Hindlimb muscle (tissue), 1 donor: Measurements from ENCODE around the gene LILRB5. TPM values are rescaled to one million over a fixed set of nuclear protein-coding genes. Genes with fewer than 3 reads are reported as not detected.
"Not testable (repeated sequence)": the region's sequence is repeated elsewhere in the genome, so short reads cannot be mapped to it uniquely, and the experiment has no call there.

ENCODE experiments used
- DNase-seq: peaks from one replicate; pipeline ENCODE4 v3.0.0-alpha.2; 2013
- polyA plus RNA-seq: library from polyadenylated mRNA; unstranded; fragments of 120-200 nt; gene quantifications from one replicate; pipeline ENCODE4 v1.2.1, GENCODE V29; 2013; ENCODE audit not compliant: insufficient read length

Gene LILRB5
- 7.1 TPM for polyA plus RNA-seq

- DNase-seq: no peak
Observed at GRCh38 chr19:54257116-54257480, at the start of gene LILRB5. Gene LILRB5 (minus strand): TSS chr19:54257273. CDS start chr19:54257193, 80 bp downstream.

GRCh38 chr19:54305141-54305540, 48.1 kb upstream of the LILRB5 start:
- no peak for DNase-seq

GRCh38 chr19:54302257-54302656, 45.2 kb upstream of the LILRB5 start:
- DNase-seq: no peak

GRCh38 chr19:54299515-54299914, 42.4 kb upstream of the LILRB5 start:
- DNase-seq: no peak

GRCh38 chr19:54299126-54299498, 42.0 kb upstream of the LILRB5 start:
- DNase-seq: no peak

- no peak for DNase-seq
Observed at GRCh38 chr19:54298357-54299125, 41.5 kb upstream of the LILRB5 start.

GRCh38 chr19:54297759-54298305, 40.8 kb upstream of the LILRB5 start:
- no peak for DNase-seq

- DNase-seq: no peak
Observed at GRCh38 chr19:54294539-54294938, 37.5 kb upstream of the LILRB5 start.

- not testable (repeated sequence) for DNase-seq
Observed at GRCh38 chr19:54289160-54289559, 32.1 kb upstream of the LILRB5 start.

- no peak for DNase-seq
Observed at GRCh38 chr19:54287456-54287855, 30.4 kb upstream of the LILRB5 start.

- not testable (repeated sequence) for DNase-seq
Observed at GRCh38 chr19:54286283-54286682, 29.2 kb upstream of the LILRB5 start.

- DNase-seq: not testable (repeated sequence)
Observed at GRCh38 chr19:54285427-54286056, 28.5 kb upstream of the LILRB5 start.

- DNase-seq: no peak
Observed at GRCh38 chr19:54282686-54283470, 25.8 kb upstream of the LILRB5 start.

- not testable (repeated sequence) for DNase-seq
Observed at GRCh38 chr19:54281729-54282075, 24.6 kb upstream of the LILRB5 start.

GRCh38 chr19:54281007-54281728, 24.1 kb upstream of the LILRB5 start, which contains the start of gene LILRB2:
Gene LILRB2 (minus strand): TSS chr19:54281110. CDS start chr19:54280496, 614 bp downstream.
- no peak for DNase-seq

- not testable (repeated sequence) for DNase-seq
Observed at GRCh38 chr19:54280441-54280840, 23.4 kb upstream of the LILRB5 start.

GRCh38 chr19:54280025-54280424, 23.0 kb upstream of the LILRB5 start:
- DNase-seq: not testable (repeated sequence)

GRCh38 chr19:54279406-54279962, 22.4 kb upstream of the LILRB5 start:
- no peak for DNase-seq

GRCh38 chr19:54278571-54279195, 21.6 kb upstream of the LILRB5 start:
- not testable (repeated sequence) for DNase-seq

- DNase-seq: not testable (repeated sequence)
Observed at GRCh38 chr19:54278056-54278455, 21.0 kb upstream of the LILRB5 start.

- not testable (repeated sequence) for DNase-seq
Observed at GRCh38 chr19:54277111-54277615, 20.1 kb upstream of the LILRB5 start.
